HG03575 (cell line): ENCODE data around the gene IMPG1.

Experiments
- ATAC-seq: cut with Tn5 transposase; IDR thresholded peaks from one replicate; pipeline ENCODE4 v1.9.1; 2021; ENCODE audit not compliant: unreplicated experiment, insufficient number of reproducible peaks, low FRiP score; ENCODE audit errors: extremely low read depth

IMPG1 gene

GRCh38 chr6:76072562-76072961 is at the start of gene IMPG1:
Gene IMPG1 (minus strand): TSS chr6:76072662. CDS start chr6:76072488, 174 bp downstream.
- no peak for ATAC-seq

GRCh38 chr6:76120302-76120701 is 47.8 kb upstream of the IMPG1 start:
- ATAC-seq, result no peak

GRCh38 chr6:76073281-76073680 is 819 bp upstream of the IMPG1 start:
- ATAC-seq, result no peak

GRCh38 chr6:76057469-76057868 is 15.0 kb downstream of the IMPG1 start:
- no peak for ATAC-seq

GRCh38 chr6:76052314-76052713 is 20.1 kb downstream of the IMPG1 start:
- ATAC-seq, result no peak

GRCh38 chr6:76043690-76044089 is 28.8 kb downstream of the IMPG1 start:
- ATAC-seq, result no peak

- no peak for ATAC-seq
Observed at GRCh38 chr6:76035713-76036112, 36.7 kb downstream of the IMPG1 start.

GRCh38 chr6:76026101-76026500 is 46.4 kb downstream of the IMPG1 start:
- no peak for ATAC-seq

- ATAC-seq, result no peak
Observed at GRCh38 chr6:76014626-76015530, 57.6 kb downstream of the IMPG1 start.

GRCh38 chr6:76004202-76004601 is 68.3 kb downstream of the IMPG1 start:
- ATAC-seq, result no peak

GRCh38 chr6:76003686-76004085 is 68.8 kb downstream of the IMPG1 start:
- ATAC-seq, result no peak

GRCh38 chr6:76003113-76003512 is 69.3 kb downstream of the IMPG1 start:
- no peak for ATAC-seq

- ATAC-seq, result no peak
Observed at GRCh38 chr6:76000629-76001028, 71.8 kb downstream of the IMPG1 start.

GRCh38 chr6:75997696-75998095 is 74.8 kb downstream of the IMPG1 start:
- no peak for ATAC-seq

- ATAC-seq, result no peak
Observed at GRCh38 chr6:75993236-75994162, 79.0 kb downstream of the IMPG1 start.

- no peak for ATAC-seq
Observed at GRCh38 chr6:75991941-75992340, 80.5 kb downstream of the IMPG1 start.

- no peak for ATAC-seq
Observed at GRCh38 chr6:75986935-75987334, 85.5 kb downstream of the IMPG1 start.

- no peak for ATAC-seq
Observed at GRCh38 chr6:75975904-75976303, 96.6 kb downstream of the IMPG1 start.

- no peak for ATAC-seq
Observed at GRCh38 chr6:75970093-75970492, 102.4 kb downstream of the IMPG1 start.

GRCh38 chr6:75968143-75968542 is 104.3 kb downstream of the IMPG1 start:
- no peak for ATAC-seq
